ENCODE results near the gene CD69. TPM values are rescaled to one million over a fixed set of nuclear protein-coding genes. Genes with fewer than 3 reads are reported as not detected.

The CD69 gene
- total and polyA plus RNA-seq, 2 donors (not counting 3 experiments of a cell fraction or from before 2014, with no cell fraction given) = 0.49 to 4.4 TPM

DNA sequence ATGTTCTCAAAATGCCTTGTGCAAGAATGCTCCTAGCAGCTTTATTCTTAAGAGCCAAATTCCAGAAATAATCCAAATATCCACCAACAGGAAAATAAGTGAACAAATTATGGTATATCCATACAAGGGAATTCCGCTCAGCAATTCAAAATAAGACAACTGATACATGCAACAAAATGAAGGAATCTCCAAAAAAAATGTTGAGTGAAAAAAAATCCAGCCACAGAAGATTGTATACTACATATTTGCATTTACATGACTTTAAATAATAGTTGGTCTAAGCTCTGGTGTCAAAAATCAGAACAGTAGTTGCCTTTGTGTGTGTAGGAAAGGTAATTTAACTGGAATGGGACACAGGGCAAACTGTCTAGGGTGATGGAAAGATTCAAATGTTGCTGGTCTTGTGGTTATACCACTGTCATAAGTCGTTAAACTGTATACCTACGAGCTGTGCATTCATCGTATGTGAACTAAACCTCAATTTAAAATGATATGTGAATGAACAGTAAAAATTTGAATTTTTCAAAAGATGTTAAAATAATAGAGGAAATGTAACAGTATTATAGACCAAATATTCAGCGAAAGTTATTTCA is 3.2 kb downstream of the CD69 start:
- no peak for DNase-seq (ENCODE audit: low read depth, low spot score)
- no peak overlapping the region for H3K9ac ChIP-seq (replicated peaks; ENCODE audit: extremely low read depth, insufficient read depth, low read length)
- no peak overlapping the region for H2AFZ ChIP-seq (ENCODE audit: low read depth, low read length)
- H3K4me1 ChIP-seq (ENCODE audit: control insufficient read depth, extremely low read depth, insufficient read depth, low read length) = peaks cover 12% of the 10 kb centered on the region
- H3K9me1 ChIP-seq (replicated peaks; ENCODE audit: control insufficient read depth, extremely low read depth, insufficient read depth, low read length) = no peaks in the 10 kb centered on the region
- H4K20me1 ChIP-seq (replicated peaks; ENCODE audit: control insufficient read depth, extremely low read depth, insufficient read depth, low read length) = no peaks in the 10 kb centered on the region
- H3K27ac ChIP-seq (ENCODE audit: insufficient read depth, low read depth, low read length) = no peak overlapping the region
- TF ChIP-seq MYC (IDR thresholded peaks at IDR 0.05; ENCODE audit: low read depth, low read length) (no peak), CTCF (IDR thresholded peaks at IDR 0.05; ENCODE audit: extremely low read depth in 1 of 2, insufficient read depth in 1 of 2, low read depth in 1 of 2, low read length in 2 of 2) (no peak)
- intact Hi-C loops (cut with micrococcal nuclease) = loop anchor here (10.0 kb wide), 1 partner anchor 807 kb away; no protein-coding TSS in a partner anchor
- H3K27me3 ChIP-seq (ENCODE audit: control insufficient read depth in 2 of 2, insufficient read depth in 2 of 2, low read length in 2 of 2) = no peaks in the 10 kb centered on the region
- H3K36me3 ChIP-seq (ENCODE audit: control insufficient read depth in 2 of 2, extremely low read depth in 1 of 2, insufficient read depth in 2 of 2, low read length in 2 of 2) = no peaks in the 10 kb centered on the region
- ChIA-PET POLR2A (no interaction called here), CTCF (interaction anchor here (1.2 to 13.3 kb wide), 3 partner anchors 11 to 41 kb away, joined by 3 to 332 read pairs (median 4); no protein-coding TSS in a partner anchor)
- no peak overlapping the region for H3K4me2 ChIP-seq (ENCODE audit: insufficient read depth, low read length)
- FAIRE-seq = no peak
- no peak overlapping the region for H3K4me3 ChIP-seq (replicated peaks in 1 of 3; ENCODE audit: insufficient read depth in 1 of 3, low read depth in 1 of 3, low read length in 3 of 3)
- dilution Hi-C loops (cut with MboI; ENCODE audit: extremely low pct_ligation_motif_present, low sequenced_read_pairs) = no loop called here
- H3K79me2 ChIP-seq (ENCODE audit: control insufficient read depth, insufficient read depth, low read length) = no peaks in the 10 kb centered on the region
- H3K9me3 ChIP-seq (replicated peaks; ENCODE audit: control insufficient read depth, insufficient read depth, low read length) = no peaks in the 10 kb centered on the region
- BruUV-seq (replicated peaks) = no TSS peak

DNA sequence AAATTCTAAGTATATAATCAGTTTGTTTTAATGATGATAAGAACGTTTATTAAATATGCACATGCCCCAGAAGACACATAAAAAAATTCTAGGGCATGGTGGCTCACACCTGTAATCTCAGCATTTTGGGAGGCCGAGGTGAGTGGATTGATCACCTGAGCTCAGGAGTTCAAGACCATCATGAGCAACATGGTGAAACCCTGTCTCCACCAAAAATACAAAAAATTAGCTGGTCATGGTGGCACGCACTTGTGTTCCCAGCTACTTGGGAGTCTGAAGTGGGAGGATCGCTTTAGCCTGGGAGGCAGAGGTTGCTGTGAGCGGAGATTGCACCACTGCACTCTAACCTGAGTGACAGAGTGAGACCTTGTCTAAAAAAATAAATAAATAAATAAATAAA is 4.0 kb downstream of the CD69 start:
- ChIA-PET POLR2A (no interaction called here), CTCF (interaction anchor here (1.2 to 13.3 kb wide), 4 partner anchors 12 to 57 kb away, joined by 3 to 332 read pairs (median 6); no protein-coding TSS in a partner anchor)
- intact Hi-C loops (cut with micrococcal nuclease) = loop anchor here (10.0 kb wide), 1 partner anchor 808 kb away; no protein-coding TSS in a partner anchor
- Histone ChIP-seq H3K4me3 (replicated peaks in 1 of 3; ENCODE audit: insufficient read depth in 1 of 3, low read depth in 1 of 3, low read length in 3 of 3) (no peak overlapping the region), H3K27me3 (ENCODE audit: control insufficient read depth in 2 of 2, insufficient read depth in 2 of 2, low read length in 2 of 2) (no peaks in the 10 kb centered on the region), H3K27ac (ENCODE audit: insufficient read depth, low read depth, low read length) (no peak overlapping the region), H3K4me1 (ENCODE audit: control insufficient read depth, extremely low read depth, insufficient read depth, low read length) (peaks cover 12% of the 10 kb centered on the region), H3K9ac (replicated peaks; ENCODE audit: extremely low read depth, insufficient read depth, low read length) (no peak overlapping the region), H3K4me2 (ENCODE audit: insufficient read depth, low read length) (no peak overlapping the region), H3K9me3 (replicated peaks; ENCODE audit: control insufficient read depth, insufficient read depth, low read length) (no peaks in the 10 kb centered on the region), H3K79me2 (ENCODE audit: control insufficient read depth, insufficient read depth, low read length) (no peaks in the 10 kb centered on the region), H4K20me1 (replicated peaks; ENCODE audit: control insufficient read depth, extremely low read depth, insufficient read depth, low read length) (no peaks in the 10 kb centered on the region), H2AFZ (ENCODE audit: low read depth, low read length) (no peak overlapping the region), H3K9me1 (replicated peaks; ENCODE audit: control insufficient read depth, extremely low read depth, insufficient read depth, low read length) (no peaks in the 10 kb centered on the region), H3K36me3 (ENCODE audit: control insufficient read depth in 2 of 2, extremely low read depth in 1 of 2, insufficient read depth in 2 of 2, low read length in 2 of 2) (no peaks in the 10 kb centered on the region)
- dilution Hi-C loops (cut with MboI; ENCODE audit: extremely low pct_ligation_motif_present, low sequenced_read_pairs) = no loop called here
- DNase-seq (ENCODE audit: low read depth, low spot score) (no peak), FAIRE-seq (no peak)
- TF ChIP-seq EZH2 (IDR thresholded peaks at IDR 0.05; ENCODE audit: borderline replicate concordance, low read depth, low read length, severe bottlenecking) (no peak), POLR2AphosphoS5 (IDR thresholded peaks at IDR 0.05; ENCODE audit: insufficient read depth, low read depth, low read length) (no peak), CTCF (IDR thresholded peaks at IDR 0.05; ENCODE audit: extremely low read depth in 1 of 2, insufficient read depth in 1 of 2, low read depth in 1 of 2, low read length in 2 of 2) (no peak), JUN (IDR thresholded peaks at IDR 0.05; ENCODE audit: borderline replicate concordance, insufficient read depth, insufficient read length, low read depth) (no peak), POLR2A (IDR thresholded peaks at IDR 0.05; ENCODE audit: low read depth, low read length) (no peak), GATA2 (IDR thresholded peaks at IDR 0.05; ENCODE audit: insufficient read depth, insufficient read length, low read depth, low read length) (no peak), MYC (IDR thresholded peaks at IDR 0.05; ENCODE audit: low read depth, low read length) (no peak), FOS (IDR thresholded peaks at IDR 0.05; ENCODE audit: borderline replicate concordance, insufficient read depth, low read length) (no peak)
- TF ChIP-seq, protein P1, sequence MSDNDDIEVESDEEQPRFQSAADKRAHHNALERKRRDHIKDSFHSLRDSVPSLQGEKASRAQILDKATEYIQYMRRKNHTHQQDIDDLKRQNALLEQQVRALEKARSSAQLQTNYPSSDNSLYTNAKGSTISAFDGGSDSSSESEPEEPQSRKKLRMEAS (IDR thresholded peaks at IDR 0.05; ENCODE audit: insufficient read depth, insufficient read length) = no peak
- no TSS peak for BruUV-seq (replicated peaks)

All from endothelial cell of umbilical vein (primary cell).